DOHH2 (cell line): ENCODE data around the gene WWTR1.

Source experiments
- CTCF ChIP-seq: fragments of 200-600 bp; sonication (generic); IDR thresholded peaks from one replicate; pipeline ENCODE4 v1.5.1; 2014; ENCODE audit warnings: antibody characterized with exemption, mild to moderate bottlenecking, low read depth, low read length; ENCODE audit not compliant: poor library complexity, severe bottlenecking
- EZH2phosphoT487 ChIP-seq: fragments of 200-600 bp; sonication (generic); IDR thresholded peaks from 2 replicates; pipeline ENCODE4 v1.6.1; 2017; ENCODE audit warnings: borderline replicate concordance, mild to moderate bottlenecking, antibody characterized with exemption, low read length, moderate library complexity, mixed read lengths

GRCh38 chr3:149552700-149553099, 105.1 kb downstream of the WWTR1 start:
- TF ChIP-seq CTCF: no peak
- TF ChIP-seq EZH2phosphoT487: no peak
